ENCODE data around the gene RGS1. TPM values are rescaled to one million over a fixed set of nuclear protein-coding genes. Genes with fewer than 3 reads are reported as not detected.

The RGS1 gene
- total RNA-seq, 3 donors from 2014 or later: 8.9 to 82.0 (median 20.6) TPM

GRCh38 chr1:192539297-192540092 is 36.1 kb upstream of the RGS1 start:
- intact Hi-C loops (cut with DNase I, micrococcal nuclease): no loop called here
- peaks cover 14% of the 10 kb centered on the region for H3K4me1 ChIP-seq (ENCODE audit: low read depth)
- peak; percentile 83 for ATAC-seq
- no peak overlapping the region for H3K4me3 ChIP-seq
- DNase-seq: no peak
- no peaks in the 10 kb centered on the region for H3K9me3 ChIP-seq
- H3K36me3 ChIP-seq (ENCODE audit: low read depth): no peaks in the 10 kb centered on the region
- no peak for TF ChIP-seq CTCF (IDR thresholded peaks at IDR 0.05)

GRCh38 chr1:192543445-192543844 is 32.1 kb upstream of the RGS1 start:
- no peak for ATAC-seq
- Histone ChIP-seq H3K4me1 (ENCODE audit: low read depth) (peaks cover 9% of the 10 kb centered on the region), H3K9me3 (no peaks in the 10 kb centered on the region), H3K4me3 (no peak overlapping the region), H3K36me3 (ENCODE audit: low read depth) (no peaks in the 10 kb centered on the region)
- no peak for DNase-seq
- no peak for TF ChIP-seq CTCF (IDR thresholded peaks at IDR 0.05)
- intact Hi-C loops (cut with DNase I, micrococcal nuclease): no loop called here

- Histone ChIP-seq H3K9me3 (no peaks in the 10 kb centered on the region), H3K4me3 (no peak overlapping the region), H3K36me3 (ENCODE audit: low read depth) (no peaks in the 10 kb centered on the region), H3K4me1 (ENCODE audit: low read depth) (no peaks in the 10 kb centered on the region)
- peak; percentile 42 for ATAC-seq
- intact Hi-C loops (cut with DNase I, micrococcal nuclease): no loop called here
- no peak for DNase-seq
- no peak for TF ChIP-seq CTCF (IDR thresholded peaks at IDR 0.05)
Observed at GRCh38 chr1:192545896-192546521, 29.6 kb upstream of the RGS1 start.

- TF ChIP-seq CTCF (IDR thresholded peaks at IDR 0.05): no peak
Observed at GRCh38 chr1:192546596-192547190, 28.9 kb upstream of the RGS1 start.

GRCh38 chr1:192547501-192547900 is 28.1 kb upstream of the RGS1 start:
- Histone ChIP-seq H3K36me3 (ENCODE audit: low read depth) (no peaks in the 10 kb centered on the region), H3K4me3 (no peak overlapping the region), H3K4me1 (ENCODE audit: low read depth) (no peaks in the 10 kb centered on the region), H3K9me3 (no peaks in the 10 kb centered on the region)
- no peak for TF ChIP-seq CTCF (IDR thresholded peaks at IDR 0.05)
- DNase-seq (no peak), ATAC-seq (no peak)
- intact Hi-C loops (cut with DNase I, micrococcal nuclease): no loop called here

More at GRCh38 chr1:192546596-192547190, 28.9 kb upstream of the RGS1 start:
- ATAC-seq (no peak), DNase-seq (no peak)
- Histone ChIP-seq H3K36me3 (ENCODE audit: low read depth) (no peaks in the 10 kb centered on the region), H3K4me3 (no peak overlapping the region), H3K9me3 (no peaks in the 10 kb centered on the region), H3K4me1 (ENCODE audit: low read depth) (no peaks in the 10 kb centered on the region)
- intact Hi-C loops (cut with DNase I, micrococcal nuclease): no loop called here

All from mucosa of descending colon (tissue), 3 donors.